NCI-H510A (cell line): ENCODE data around the gene LINC00305.

ENCODE experiments used
- DNase-seq: peaks from one replicate; lab custom pipeline; 2025; lab: John Stamatoyannopoulos, UW

Gene LINC00305

DNA sequence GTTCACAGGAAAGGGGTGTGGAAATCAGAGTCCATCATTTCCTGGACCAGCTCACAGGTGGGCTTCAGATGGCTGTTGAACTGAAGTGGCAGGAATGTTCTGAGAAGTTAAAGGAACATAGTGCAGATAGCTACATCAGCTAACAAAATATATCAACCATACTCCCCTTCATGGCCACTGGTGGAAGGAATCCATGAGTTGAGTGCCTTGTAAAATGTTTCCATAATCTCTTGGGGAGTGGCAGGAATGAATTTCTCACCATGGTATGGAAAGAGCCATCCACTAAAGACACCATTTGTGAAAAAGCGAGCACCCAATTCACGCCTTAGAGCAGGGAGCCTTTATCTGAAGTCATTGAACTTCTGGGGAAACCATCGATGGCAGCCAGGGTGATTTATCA lies at the start of gene LINC00305:
LINC00305 (minus strand) TSS at position 101 of the 400 bp plus-strand sequence.
- DNase-seq: no peak

DNA sequence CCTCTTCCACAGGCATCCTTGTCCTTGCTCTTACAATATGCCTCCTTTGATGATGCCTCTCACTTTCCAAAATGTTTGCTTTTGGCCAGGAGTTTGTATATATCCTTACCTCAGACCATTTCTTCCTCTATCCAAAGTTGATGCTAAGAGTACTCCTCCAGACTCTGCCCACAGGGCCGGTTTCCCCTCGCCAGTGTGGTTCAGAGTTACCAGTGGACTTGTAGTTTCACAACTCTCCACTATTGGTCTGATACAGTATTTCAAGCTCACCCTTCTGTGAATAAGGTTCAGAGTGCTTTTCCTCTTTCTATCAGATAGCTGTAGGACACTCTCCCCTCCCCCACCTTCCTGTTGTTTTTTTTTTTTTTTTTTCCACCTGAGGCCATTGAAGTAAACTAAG lies 42.2 kb upstream of the LINC00305 start:
- DNase-seq: no peak

DNA sequence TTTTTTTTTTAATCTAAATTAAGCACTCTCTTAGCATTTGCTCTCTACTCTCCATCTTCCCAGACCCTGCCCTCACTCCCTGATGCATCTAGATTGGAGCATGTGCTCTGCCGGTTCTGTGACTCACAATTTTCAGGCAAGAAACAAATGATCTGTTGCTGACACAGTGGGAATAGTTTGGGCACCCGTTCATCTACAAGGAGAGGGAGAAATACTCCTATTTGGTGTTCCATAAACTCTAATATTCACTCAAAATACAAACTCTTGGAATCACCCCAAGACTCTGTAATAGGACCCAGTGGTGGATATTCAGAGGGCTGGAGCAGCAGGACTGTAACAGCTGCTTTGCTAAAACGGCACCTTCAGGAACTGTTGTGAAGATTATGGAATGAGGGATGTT lies 37.1 kb upstream of the LINC00305 start:
- DNase-seq: no peak

- no peak for DNase-seq
Observed at GRCh38 chr18:64183665-64184064, 34.8 kb upstream of the LINC00305 start.

- no peak for DNase-seq
Observed at GRCh38 chr18:64180617-64181016, 31.7 kb upstream of the LINC00305 start.

- no peak for DNase-seq
Observed at GRCh38 chr18:64180171-64180570, 31.3 kb upstream of the LINC00305 start.

GRCh38 chr18:64179556-64180080 lies 30.7 kb upstream of the LINC00305 start:
- no peak for DNase-seq

DNA sequence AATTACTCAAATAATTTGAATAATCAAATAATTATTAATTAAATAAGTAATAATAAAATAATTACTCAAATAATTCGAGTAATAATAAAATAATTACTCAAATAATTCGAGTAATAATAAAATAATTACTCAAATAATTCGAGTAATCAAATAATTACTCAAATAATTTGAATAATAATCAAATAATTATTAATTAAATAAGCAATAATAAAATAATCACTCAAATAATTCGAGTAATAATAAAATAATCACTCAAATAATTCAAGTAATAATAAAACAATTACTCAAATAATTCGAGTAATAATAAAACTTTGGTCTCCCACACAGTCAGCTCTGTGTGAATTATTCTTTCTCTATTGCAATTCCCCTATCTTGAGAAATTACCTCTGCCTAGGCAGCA lies 30.0 kb upstream of the LINC00305 start:
- no peak for DNase-seq

GRCh38 chr18:64175432-64175831 lies 26.5 kb upstream of the LINC00305 start:
- no peak for DNase-seq

GRCh38 chr18:64171576-64171975 lies 22.7 kb upstream of the LINC00305 start:
- DNase-seq: no peak

DNA sequence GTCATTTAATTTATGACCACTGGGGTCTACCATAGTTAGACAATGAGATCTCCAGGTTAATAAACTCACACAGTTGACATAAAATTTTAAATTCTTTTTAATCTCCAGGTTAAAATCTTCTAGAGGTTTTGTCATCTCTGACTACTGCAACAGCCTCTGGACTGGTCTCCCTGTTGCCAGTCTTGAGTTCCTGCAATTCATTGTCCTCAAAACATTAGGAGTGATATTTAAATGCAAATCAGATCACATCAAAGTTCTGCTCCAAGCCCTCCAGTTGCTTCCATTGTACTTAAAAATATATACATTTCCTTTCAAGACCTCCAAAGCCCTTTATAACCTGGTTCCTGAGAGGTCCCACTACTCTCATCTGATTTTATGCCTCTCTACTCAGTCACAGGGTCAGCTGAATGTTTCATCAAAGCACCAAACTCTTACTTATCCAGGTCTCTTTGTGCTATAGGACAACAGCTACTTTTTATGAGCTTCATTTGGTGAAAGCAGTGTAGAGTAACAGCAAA lies 18.6 kb upstream of the LINC00305 start:
- no peak for DNase-seq

DNA sequence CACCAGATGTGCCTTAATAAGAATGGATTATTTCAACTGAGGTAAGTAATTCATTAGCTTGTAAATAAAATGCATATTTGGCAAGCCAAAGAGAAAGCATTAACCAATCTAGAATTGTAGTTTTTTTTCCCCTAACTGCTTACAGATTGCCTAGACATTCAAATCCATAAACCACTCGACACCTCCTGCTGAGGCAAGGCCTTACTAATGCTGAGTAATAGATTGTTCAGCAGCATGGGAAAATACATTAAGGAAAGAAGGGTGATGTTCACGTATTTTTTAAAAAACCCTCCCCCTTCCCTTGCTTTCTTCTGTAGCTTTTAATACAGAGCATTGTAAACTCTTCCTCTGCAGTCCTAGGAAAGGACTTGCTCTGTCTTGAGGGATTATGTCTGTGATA lies 17.0 kb upstream of the LINC00305 start:
- no peak for DNase-seq

DNA sequence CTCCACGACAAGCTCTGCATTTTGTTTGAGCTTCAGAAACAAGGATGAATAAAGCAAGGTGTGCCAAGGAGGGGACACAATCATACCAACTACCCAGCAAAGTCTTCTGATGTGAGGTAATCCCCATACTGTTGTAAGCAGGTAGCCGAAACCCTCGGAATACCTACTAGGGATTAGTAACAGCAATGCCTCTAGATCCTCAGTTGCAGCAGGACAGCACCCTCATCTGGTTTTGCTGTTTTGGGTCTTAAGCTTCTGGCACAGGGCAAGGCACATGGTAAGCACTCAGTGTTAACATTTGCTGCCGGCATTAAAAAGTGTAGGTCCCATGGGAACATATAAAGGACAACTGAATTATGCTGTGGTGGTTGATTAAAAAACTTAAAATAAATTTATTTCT lies 16.0 kb upstream of the LINC00305 start:
- no peak for DNase-seq

- DNase-seq: no peak
Observed at GRCh38 chr18:64149916-64150438, 1.1 kb upstream of the LINC00305 start.

DNA sequence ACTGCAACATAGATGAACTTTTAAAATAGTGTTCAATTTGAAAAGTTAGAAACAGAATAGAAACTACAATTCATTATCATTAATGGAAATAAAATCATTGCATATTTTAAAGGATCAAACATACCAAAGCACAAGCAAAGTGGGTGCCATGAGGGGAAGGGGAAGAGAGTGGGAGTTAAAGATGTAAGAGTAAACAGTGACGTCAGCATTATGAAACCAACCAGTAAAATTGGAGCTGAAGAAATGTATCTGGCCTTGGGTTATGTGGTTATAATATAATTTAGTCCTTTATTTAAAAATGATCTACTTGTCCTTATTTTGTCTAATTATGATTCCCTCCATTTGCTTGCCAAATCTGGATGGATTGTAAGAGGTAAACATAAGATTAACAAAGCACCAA lies 6.0 kb downstream of the LINC00305 start:
- DNase-seq: no peak

DNA sequence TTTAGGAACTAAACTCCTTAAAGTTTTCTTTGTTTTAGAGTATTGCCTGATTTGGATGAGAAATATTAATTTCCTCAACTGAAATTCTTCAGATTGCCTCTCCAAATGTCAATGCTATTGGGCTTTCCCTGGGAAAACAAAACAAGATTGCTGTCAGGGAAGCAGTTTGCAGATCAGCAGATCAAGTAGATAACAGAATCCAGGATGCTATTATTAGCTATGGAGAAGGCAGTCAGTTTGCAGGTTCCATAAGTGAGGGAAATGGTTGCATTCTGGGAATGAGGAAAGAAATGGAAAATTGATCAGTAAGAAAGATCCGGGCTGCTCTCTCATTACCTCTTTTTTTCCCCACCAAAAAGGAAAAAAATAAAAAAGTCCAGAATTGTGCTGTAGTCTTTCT lies 11.0 kb downstream of the LINC00305 start:
- no peak for DNase-seq

- no peak for DNase-seq
Observed at GRCh38 chr18:64134044-64134747, 14.7 kb downstream of the LINC00305 start.

DNA sequence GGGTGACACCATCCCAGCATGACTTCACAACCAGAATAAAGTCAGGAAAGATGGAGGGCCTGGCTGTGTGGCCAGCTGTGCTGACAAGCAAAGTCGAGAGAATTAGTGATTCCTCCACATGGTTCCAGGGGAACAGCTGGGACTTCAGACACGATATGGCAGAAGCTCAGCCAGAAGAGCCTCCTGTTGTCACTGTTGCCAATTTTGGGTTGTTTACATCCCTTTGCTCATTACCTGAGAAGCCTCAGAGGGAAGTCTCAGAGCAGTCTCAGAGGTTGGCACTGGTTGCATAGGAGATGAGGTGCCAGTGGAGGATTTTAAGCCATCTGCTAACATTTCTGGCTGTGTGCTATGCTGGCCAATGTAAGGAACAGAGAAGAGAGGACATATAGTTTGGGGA lies 16.0 kb downstream of the LINC00305 start:
- no peak for DNase-seq

GRCh38 chr18:64131314-64131713 lies 17.6 kb downstream of the LINC00305 start:
- no peak for DNase-seq

DNA sequence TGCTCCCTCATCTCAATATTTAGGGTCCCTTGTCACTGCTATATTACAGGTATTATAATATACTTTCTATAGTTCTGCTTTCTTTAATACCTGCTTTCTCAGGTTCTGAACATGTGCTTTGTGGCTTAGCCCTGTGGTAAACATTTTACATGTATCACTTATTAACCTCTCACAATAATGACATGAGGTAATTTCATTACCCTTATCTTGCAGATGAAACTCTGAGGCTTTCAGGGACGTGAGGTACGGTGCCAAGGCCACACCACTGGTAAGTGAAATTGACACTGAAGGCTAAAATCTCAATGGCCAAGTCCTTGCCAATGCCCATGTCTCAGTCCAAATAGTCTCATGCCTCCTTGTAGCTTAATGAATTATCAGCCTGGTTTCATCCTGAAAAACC lies 21.7 kb downstream of the LINC00305 start:
- no peak for DNase-seq

DNA sequence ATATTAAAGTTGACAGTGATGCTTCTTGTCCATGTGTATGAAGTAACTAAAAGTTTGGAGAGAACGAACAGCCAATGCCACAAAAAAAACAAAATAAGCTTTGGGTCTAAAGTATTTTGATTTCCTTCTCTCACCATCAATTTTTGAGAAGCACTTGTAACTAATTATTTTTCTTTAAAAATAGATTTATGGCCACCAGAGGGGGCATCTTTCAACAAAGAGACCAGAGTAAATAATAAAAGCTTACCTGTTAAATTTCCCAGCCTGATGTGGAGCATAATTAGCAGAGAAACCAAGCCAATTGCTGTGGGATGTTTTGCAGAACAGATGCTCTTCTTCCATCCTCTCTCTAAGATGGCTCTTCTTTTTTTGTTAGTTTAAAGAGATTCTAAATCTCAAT lies 29.0 kb downstream of the LINC00305 start:
- no peak for DNase-seq

- DNase-seq: no peak
Observed at GRCh38 chr18:64118406-64118805, 30.5 kb downstream of the LINC00305 start.

- no peak for DNase-seq
Observed at GRCh38 chr18:64116571-64117175, 32.2 kb downstream of the LINC00305 start.
